H9 (cell line): ENCODE data around the gene SLC2A2. TPM values are rescaled to one million over a fixed set of nuclear protein-coding genes. Genes with fewer than 3 reads are reported as not detected.

Experiments used
- DNase-seq: peaks from one replicate; pipeline ENCODE4 v3.0.0-alpha.2; 2017
- H2AFZ ChIP-seq: one replicate; pipeline ENCODE4 v1.6.1; 2013; ENCODE audit warnings: mild to moderate bottlenecking, low read length, control low read depth, moderate library complexity
- H2AK5ac ChIP-seq: 2 replicates; pipeline ENCODE4 v1.6.1; 2013; ENCODE audit warnings: low read length, control low read depth, mixed read lengths; ENCODE audit not compliant: insufficient read length
- H2BK120ac ChIP-seq: one replicate; pipeline ENCODE4 v1.6.1; 2013; ENCODE audit warnings: low read depth, mild to moderate bottlenecking, low read length, control low read depth, inconsistent platforms; ENCODE audit not compliant: poor library complexity, severe bottlenecking
- H2BK12ac ChIP-seq: 2 replicates; pipeline ENCODE4 v1.6.1; 2013; ENCODE audit warnings: low read length, control low read depth, mixed read lengths, low read depth; ENCODE audit not compliant: insufficient read length
- H2BK15ac ChIP-seq: 2 replicates; pipeline ENCODE4 v1.6.1; 2013; ENCODE audit warnings: low read depth, low read length, control low read depth
- H2BK20ac ChIP-seq: one replicate; pipeline ENCODE4 v1.6.1; 2013; ENCODE audit warnings: low read depth, mild to moderate bottlenecking, low read length, control low read depth, inconsistent platforms; ENCODE audit not compliant: poor library complexity, severe bottlenecking
- H2BK5ac ChIP-seq: 2 replicates; pipeline ENCODE4 v1.6.1; 2013; ENCODE audit warnings: low read length, control low read depth, mixed read lengths; ENCODE audit not compliant: insufficient read length
- H3K14ac ChIP-seq: 2 replicates; pipeline ENCODE4 v1.6.1; 2013; ENCODE audit warnings: low read length, control low read depth; ENCODE audit not compliant: insufficient read depth
- H3K18ac ChIP-seq: 2 replicates; pipeline ENCODE4 v1.6.1; 2013; ENCODE audit warnings: low read depth, mild to moderate bottlenecking, mixed read lengths, low read length, control low read depth; ENCODE audit not compliant: insufficient read length
- H3K23ac ChIP-seq: 2 replicates; pipeline ENCODE4 v1.6.1; 2013; ENCODE audit warnings: low read length, control low read depth, mixed read lengths, low read depth; ENCODE audit not compliant: insufficient read length
- H3K23me2 ChIP-seq: 2 replicates; pipeline ENCODE4 v1.6.1; 2013; ENCODE audit warnings: low read depth, mild to moderate bottlenecking, mixed read lengths, low read length, control low read depth; ENCODE audit not compliant: insufficient read length, poor library complexity, severe bottlenecking
- H3K27ac ChIP-seq: 2 replicates; pipeline ENCODE4 v1.5.1; 2013; ENCODE audit warnings: low read length, control low read depth, mixed read lengths, low read depth; ENCODE audit not compliant: insufficient read length
- H3K27me3 ChIP-seq: 2 replicates; pipeline ENCODE4 v1.6.1; 2013; ENCODE audit warnings: low read length, control low read depth, inconsistent platforms; ENCODE audit not compliant: insufficient read depth
- H3K4ac ChIP-seq: 2 replicates; pipeline ENCODE4 v1.6.1; 2013; ENCODE audit warnings: low read depth, mild to moderate bottlenecking, control low read depth, inconsistent platforms, low read length, moderate library complexity
- H3K4me1 ChIP-seq: 2 replicates; pipeline ENCODE4 v1.6.1; 2013; ENCODE audit warnings: low read length, control low read depth, inconsistent platforms; ENCODE audit not compliant: insufficient read depth
- H3K4me2 ChIP-seq: 2 replicates; pipeline ENCODE4 v1.6.1; 2013; ENCODE audit warnings: low read length, control low read depth, mixed read lengths; ENCODE audit not compliant: insufficient read length, insufficient read depth
- H3K56ac ChIP-seq: 2 replicates; pipeline ENCODE4 v1.6.1; 2013; ENCODE audit warnings: low read depth, mild to moderate bottlenecking, mixed read lengths, low read length, control low read depth; ENCODE audit not compliant: insufficient read length
- H3K79me1 ChIP-seq: 2 replicates; pipeline ENCODE4 v1.6.1; 2013; ENCODE audit warnings: low read depth, mild to moderate bottlenecking, moderate library complexity, low read length, control low read depth, inconsistent platforms; ENCODE audit not compliant: insufficient read depth, poor library complexity, severe bottlenecking
- H3K79me2 ChIP-seq: 2 replicates; pipeline ENCODE4 v1.6.1; 2013; ENCODE audit warnings: low read length, control low read depth, inconsistent platforms; ENCODE audit not compliant: insufficient read depth
- H3K9ac ChIP-seq: 2 replicates; pipeline ENCODE4 v1.6.1; 2013; ENCODE audit warnings: low read length, control low read depth, mixed read lengths; ENCODE audit not compliant: insufficient read length; ENCODE audit errors: extremely low read depth
- H3K9me3 ChIP-seq: one replicate; pipeline ENCODE4 v1.6.1; 2013; ENCODE audit warnings: low read depth, low read length, inconsistent platforms; ENCODE audit not compliant: control insufficient read depth
- H3T11ph ChIP-seq: one replicate; pipeline ENCODE4 v1.6.1; 2013; ENCODE audit warnings: mild to moderate bottlenecking, low read length, control low read depth, inconsistent platforms
- H4K20me1 ChIP-seq: one replicate; pipeline ENCODE4 v1.6.1; 2013; ENCODE audit not compliant: control insufficient read depth, insufficient read length, insufficient read depth
- H4K5ac ChIP-seq: 2 replicates; pipeline ENCODE4 v1.6.1; 2013; ENCODE audit warnings: low read depth, mild to moderate bottlenecking, mixed read lengths, low read length, control low read depth; ENCODE audit not compliant: insufficient read length
- H4K8ac ChIP-seq: replicated peaks from 2 replicates; pipeline ENCODE4 v1.6.1; 2013; ENCODE audit warnings: low read length, control low read depth, mixed read lengths, low read depth; ENCODE audit not compliant: insufficient read length
- H4K91ac ChIP-seq: 2 replicates; pipeline ENCODE4 v1.6.1; 2013; ENCODE audit warnings: low read depth, mild to moderate bottlenecking, moderate library complexity, mixed read lengths, low read length, control low read depth; ENCODE audit not compliant: insufficient read length
- H3K27ac Mint-ChIP-seq, 3 experiments: 2 replicates in 2 of 3; 3 replicates in 1 of 3; pipeline ENCODE4 v1.8.0; 2020 to 2021; ENCODE audit warnings: mixed read lengths in 3 of 3, mild to moderate bottlenecking in 1 of 3, moderate library complexity in 1 of 3
- H3K27me3 Mint-ChIP-seq: 2 replicates; pipeline ENCODE4 v1.8.0; 2021; ENCODE audit warnings: low read depth, mild to moderate bottlenecking, moderate library complexity, mixed read lengths
- H3K36me3 Mint-ChIP-seq, 3 experiments: 2 replicates in 2 of 3; 3 replicates in 1 of 3; pipeline ENCODE4 v1.8.0; 2020 to 2021; ENCODE audit warnings: low read depth in 3 of 3, mixed read lengths in 3 of 3; ENCODE audit not compliant: insufficient read depth in 1 of 3
- H3K4me1 Mint-ChIP-seq, 2 experiments: 2 replicates each; pipeline ENCODE4 v1.8.0; 2020; ENCODE audit warnings: mixed read lengths in 2 of 2
- H3K4me3 Mint-ChIP-seq, 2 experiments: 2 replicates in 1 of 2; 3 replicates in 1 of 2; pipeline ENCODE4 v1.8.0; 2020 to 2021; ENCODE audit warnings: mild to moderate bottlenecking in 2 of 2, mixed read lengths in 2 of 2, moderate library complexity in 1 of 2
- H3K9me3 Mint-ChIP-seq, 2 experiments: 2 replicates in 1 of 2; 3 replicates in 1 of 2; pipeline ENCODE4 v1.8.0; 2020; ENCODE audit warnings: mild to moderate bottlenecking in 2 of 2, mixed read lengths in 2 of 2, moderate library complexity in 1 of 2
- CTCF ChIP-seq: fragments of 200-600 bp; sonication (generic); conservative IDR thresholded peaks from 3 replicates; pipeline ENCODE4 v1.8.0; 2021; ENCODE audit warnings: antibody characterized with exemption, mild to moderate bottlenecking
- WGBS: extraction: QIAGEN DNeasy Blood & Tissue Kit; methylation state at CpG from one replicate; pipeline ENCODE4 v1.1.7; 2013; ENCODE audit warnings: missing lambda C conversion rate, low lambda C conversion rate, mixed read lengths; ENCODE audit not compliant: insufficient read length; ENCODE audit errors: extremely low coverage; 5-methylcytosine and 5-hydroxymethylcytosine counted together
- total RNA-seq: library from RNA; stranded (reverse); gene quantifications from 2 replicates; pipeline ENCODE4 v1.2.1, GENCODE V29; 2021

The SLC2A2 gene
- total RNA-seq, 1 experiment from 2014 or later: not detected

- no peak overlapping the region for H3K9ac ChIP-seq
- no peak overlapping the region for H2BK12ac ChIP-seq
- no peak overlapping the region for H4K5ac ChIP-seq
- H3K4me2 ChIP-seq: no peak overlapping the region
- no peak overlapping the region for H2AK5ac ChIP-seq
- H3K79me2 ChIP-seq: no peaks in the 10 kb centered on the region
- no peak overlapping the region for H2BK5ac ChIP-seq
- Mint-ChIP-seq H3K27ac (no peak overlapping the region), H3K4me1 (no peaks in the 10 kb centered on the region), H3K4me3 (no peak overlapping the region), H3K36me3 (no peaks in the 10 kb centered on the region), H3K9me3 (no peaks in the 10 kb centered on the region), H3K27me3 (no peaks in the 10 kb centered on the region)
- no peak overlapping the region for H3K56ac ChIP-seq
- H3T11ph ChIP-seq: no peak overlapping the region
- no peaks in the 10 kb centered on the region for H3K4me1 ChIP-seq
- H4K20me1 ChIP-seq: no peaks in the 10 kb centered on the region
- H3K14ac ChIP-seq: no peak overlapping the region
- no peaks in the 10 kb centered on the region for H3K23me2 ChIP-seq
- no peak for TF ChIP-seq CTCF
- no peak overlapping the region for H4K8ac ChIP-seq
- no peak overlapping the region for H2BK15ac ChIP-seq
- no peak overlapping the region for H3K18ac ChIP-seq
- no peaks in the 10 kb centered on the region for H3K79me1 ChIP-seq
- no peak overlapping the region for H2BK120ac ChIP-seq
- H3K23ac ChIP-seq: no peak overlapping the region
- no CpG with 5 or more reads among the region's 1 CpG for WGBS
- no peak overlapping the region for H3K27ac ChIP-seq
- H3K27me3 ChIP-seq: no peaks in the 10 kb centered on the region
- H4K91ac ChIP-seq: no peak overlapping the region
- DNase-seq: no peak
- H2BK20ac ChIP-seq: no peak overlapping the region
- no peak overlapping the region for H3K4ac ChIP-seq
- H2AFZ ChIP-seq: no peak overlapping the region
- H3K9me3 ChIP-seq: no peaks in the 10 kb centered on the region
These were observed 25.1 kb downstream of the SLC2A2 start for GRCh38 chr3:171001250-171001893.
